ENCODE results near the gene MYO7A.

MYO7A gene

GRCh38 chr11:77142091-77142975, 14.3 kb downstream of the MYO7A start:
- Histone ChIP-seq H3K4me1 (ENCODE audit: low read depth, poor library complexity, severe bottlenecking) (no peaks in the 10 kb centered on the region), H2AFZ (ENCODE audit: low read depth) (no peak overlapping the region), H3K4me3 (IDR thresholded peaks at IDR 0.05; ENCODE audit: insufficient read depth, low read depth, low read length) (no peak overlapping the region), H4K20me1 (ENCODE audit: insufficient read depth) (no peaks in the 10 kb centered on the region), H3K27me3 (ENCODE audit: insufficient read depth, low read depth) (no peaks in the 10 kb centered on the region), H3K79me2 (ENCODE audit: insufficient read depth, low read depth) (no peaks in the 10 kb centered on the region), H3K36me3 (ENCODE audit: insufficient read depth) (no peaks in the 10 kb centered on the region), H3K4me2 (no peak overlapping the region), H3K9ac (no peak overlapping the region), H3K27ac (no peak overlapping the region)
- TF ChIP-seq CTCF (conservative IDR thresholded peaks at IDR 0.05; ENCODE audit: low read depth, low read length): no peak

GRCh38 chr11:77143405-77144020, 15.5 kb downstream of the MYO7A start:
- Histone ChIP-seq H2AFZ (ENCODE audit: low read depth) (no peak overlapping the region), H3K4me2 (no peak overlapping the region), H4K20me1 (ENCODE audit: insufficient read depth) (no peaks in the 10 kb centered on the region), H3K4me3 (IDR thresholded peaks at IDR 0.05; ENCODE audit: insufficient read depth, low read depth, low read length) (no peak overlapping the region), H3K27me3 (ENCODE audit: insufficient read depth, low read depth) (no peaks in the 10 kb centered on the region), H3K9ac (no peak overlapping the region), H3K36me3 (ENCODE audit: insufficient read depth) (no peaks in the 10 kb centered on the region), H3K4me1 (ENCODE audit: low read depth, poor library complexity, severe bottlenecking) (no peaks in the 10 kb centered on the region), H3K27ac (no peak overlapping the region), H3K79me2 (ENCODE audit: insufficient read depth, low read depth) (no peaks in the 10 kb centered on the region)
- TF ChIP-seq CTCF (conservative IDR thresholded peaks at IDR 0.05; ENCODE audit: low read depth, low read length): no peak

GRCh38 chr11:77144196-77144856, 16.3 kb downstream of the MYO7A start:
- H3K9ac ChIP-seq: no peak overlapping the region
- TF ChIP-seq CTCF (conservative IDR thresholded peaks at IDR 0.05; ENCODE audit: low read depth, low read length): no peak
- H2AFZ ChIP-seq (ENCODE audit: low read depth): no peak overlapping the region
- H3K4me3 ChIP-seq (IDR thresholded peaks at IDR 0.05; ENCODE audit: insufficient read depth, low read depth, low read length): no peak overlapping the region
- no peak overlapping the region for H3K4me2 ChIP-seq
- no peaks in the 10 kb centered on the region for H3K36me3 ChIP-seq (ENCODE audit: insufficient read depth)
- H3K79me2 ChIP-seq (ENCODE audit: insufficient read depth, low read depth): no peaks in the 10 kb centered on the region
- no peaks in the 10 kb centered on the region for H3K4me1 ChIP-seq (ENCODE audit: low read depth, poor library complexity, severe bottlenecking)
- no peaks in the 10 kb centered on the region for H4K20me1 ChIP-seq (ENCODE audit: insufficient read depth)
- H3K27me3 ChIP-seq (ENCODE audit: insufficient read depth, low read depth): no peaks in the 10 kb centered on the region
- no peak overlapping the region for H3K27ac ChIP-seq

- H3K4me3 ChIP-seq (IDR thresholded peaks at IDR 0.05; ENCODE audit: insufficient read depth, low read depth, low read length): no peak overlapping the region
- H3K79me2 ChIP-seq (ENCODE audit: insufficient read depth, low read depth): no peaks in the 10 kb centered on the region
- H3K36me3 ChIP-seq (ENCODE audit: insufficient read depth): no peaks in the 10 kb centered on the region
- no peak overlapping the region for H3K27ac ChIP-seq
- TF ChIP-seq CTCF (conservative IDR thresholded peaks at IDR 0.05; ENCODE audit: low read depth, low read length): no peak
- H3K27me3 ChIP-seq (ENCODE audit: insufficient read depth, low read depth): no peaks in the 10 kb centered on the region
- no peak overlapping the region for H3K4me2 ChIP-seq
- H4K20me1 ChIP-seq (ENCODE audit: insufficient read depth): no peaks in the 10 kb centered on the region
- H3K4me1 ChIP-seq (ENCODE audit: low read depth, poor library complexity, severe bottlenecking): no peaks in the 10 kb centered on the region
- no peak overlapping the region for H3K9ac ChIP-seq
- no peak overlapping the region for H2AFZ ChIP-seq (ENCODE audit: low read depth)
Measured at GRCh38 chr11:77144857-77145428, 16.9 kb downstream of the MYO7A start.
